Glutamatergic neuron (in vitro differentiated cells): ENCODE data around the gene CEP164. TPM values are rescaled to one million over a fixed set of nuclear protein-coding genes. Genes with fewer than 3 reads are reported as not detected.

ENCODE experiments used
- DNase-seq: peaks from one replicate; pipeline ENCODE4 v3.0.0; 2022
- H3K27ac Mint-ChIP-seq: one replicate; pipeline ENCODE4 v1.8.0; 2020; ENCODE audit warnings: mild to moderate bottlenecking, mixed read lengths, inconsistent platforms; ENCODE audit not compliant: unreplicated experiment
- H3K27me3 Mint-ChIP-seq: one replicate; pipeline ENCODE4 v1.8.0; 2020; ENCODE audit warnings: mild to moderate bottlenecking, moderate library complexity, mixed read lengths, inconsistent platforms; ENCODE audit not compliant: unreplicated experiment
- H3K36me3 Mint-ChIP-seq: one replicate; pipeline ENCODE4 v1.8.0; 2020; ENCODE audit warnings: mild to moderate bottlenecking, mixed read lengths, inconsistent platforms; ENCODE audit not compliant: unreplicated experiment
- H3K4me1 Mint-ChIP-seq: one replicate; pipeline ENCODE4 v1.8.0; 2020; ENCODE audit warnings: mild to moderate bottlenecking, low read depth, mixed read lengths, inconsistent platforms; ENCODE audit not compliant: unreplicated experiment
- H3K4me3 Mint-ChIP-seq: one replicate; pipeline ENCODE4 v1.8.0; 2020; ENCODE audit warnings: mild to moderate bottlenecking, mixed read lengths, inconsistent platforms; ENCODE audit not compliant: unreplicated experiment
- H3K9me3 Mint-ChIP-seq: one replicate; pipeline ENCODE4 v1.8.0; 2020; ENCODE audit warnings: mild to moderate bottlenecking, moderate library complexity, mixed read lengths, inconsistent platforms; ENCODE audit not compliant: unreplicated experiment
- total RNA-seq: library from RNA; stranded (reverse); fragmentation: NEBNext Ultra II Directional; extraction: Animal tissue kit (Norgen Biotek cat#: 25700); gene quantifications from one replicate; pipeline ENCODE4 v1.2.1, GENCODE V29; 2021; ENCODE audit not compliant: unreplicated experiment
- TF ChIP-seq, protein P1 (sequence below): fragments of 200-600 bp; sonication (generic); IDR thresholded peaks from one replicate; pipeline ENCODE4 v1.5.0; 2021; ENCODE audit not compliant: partially characterized antibody, unreplicated experiment

CEP164 gene
- total RNA-seq, 1 donor from 2014 or later, result 27.1 TPM

GRCh38 chr11:117426297-117426685 lies 98.6 kb downstream of the CEP164 start:
- peak; percentile 94 for DNase-seq
- no peak overlapping the region for H3K4me3 Mint-ChIP-seq

GRCh38 chr11:117426941-117427340 lies 99.3 kb downstream of the CEP164 start:
- Mint-ChIP-seq H3K4me3 (peak overlapping the region; percentile 25), H3K4me1 (peaks cover 8% of the 10 kb centered on the region), H3K27ac (no peak overlapping the region), H3K27me3 (no peaks in the 10 kb centered on the region), H3K36me3 (no peaks in the 10 kb centered on the region), H3K9me3 (peaks cover 5% of the 10 kb centered on the region)
- no peak for DNase-seq
- TF ChIP-seq, protein P1, sequence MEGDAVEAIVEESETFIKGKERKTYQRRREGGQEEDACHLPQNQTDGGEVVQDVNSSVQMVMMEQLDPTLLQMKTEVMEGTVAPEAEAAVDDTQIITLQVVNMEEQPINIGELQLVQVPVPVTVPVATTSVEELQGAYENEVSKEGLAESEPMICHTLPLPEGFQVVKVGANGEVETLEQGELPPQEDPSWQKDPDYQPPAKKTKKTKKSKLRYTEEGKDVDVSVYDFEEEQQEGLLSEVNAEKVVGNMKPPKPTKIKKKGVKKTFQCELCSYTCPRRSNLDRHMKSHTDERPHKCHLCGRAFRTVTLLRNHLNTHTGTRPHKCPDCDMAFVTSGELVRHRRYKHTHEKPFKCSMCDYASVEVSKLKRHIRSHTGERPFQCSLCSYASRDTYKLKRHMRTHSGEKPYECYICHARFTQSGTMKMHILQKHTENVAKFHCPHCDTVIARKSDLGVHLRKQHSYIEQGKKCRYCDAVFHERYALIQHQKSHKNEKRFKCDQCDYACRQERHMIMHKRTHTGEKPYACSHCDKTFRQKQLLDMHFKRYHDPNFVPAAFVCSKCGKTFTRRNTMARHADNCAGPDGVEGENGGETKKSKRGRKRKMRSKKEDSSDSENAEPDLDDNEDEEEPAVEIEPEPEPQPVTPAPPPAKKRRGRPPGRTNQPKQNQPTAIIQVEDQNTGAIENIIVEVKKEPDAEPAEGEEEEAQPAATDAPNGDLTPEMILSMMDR, result no peak

More at GRCh38 chr11:117426297-117426685, 98.6 kb downstream of the CEP164 start:
- Mint-ChIP-seq H3K9me3 (peaks cover 5% of the 10 kb centered on the region), H3K27ac (no peak overlapping the region), H3K27me3 (no peaks in the 10 kb centered on the region), H3K36me3 (no peaks in the 10 kb centered on the region), H3K4me1 (peaks cover 8% of the 10 kb centered on the region)
- TF ChIP-seq, protein P1, result peak; percentile 95

GRCh38 chr11:117427356-117427874 lies 99.8 kb downstream of the CEP164 start:
- TF ChIP-seq, protein P1, result no peak
- Mint-ChIP-seq H3K27ac (no peak overlapping the region), H3K4me1 (peaks cover 8% of the 10 kb centered on the region), H3K27me3 (peaks cover 1% of the 10 kb centered on the region), H3K36me3 (no peaks in the 10 kb centered on the region), H3K4me3 (peak overlapping the region; percentile 25), H3K9me3 (peaks cover 5% of the 10 kb centered on the region)
- DNase-seq, result no peak

DNA sequence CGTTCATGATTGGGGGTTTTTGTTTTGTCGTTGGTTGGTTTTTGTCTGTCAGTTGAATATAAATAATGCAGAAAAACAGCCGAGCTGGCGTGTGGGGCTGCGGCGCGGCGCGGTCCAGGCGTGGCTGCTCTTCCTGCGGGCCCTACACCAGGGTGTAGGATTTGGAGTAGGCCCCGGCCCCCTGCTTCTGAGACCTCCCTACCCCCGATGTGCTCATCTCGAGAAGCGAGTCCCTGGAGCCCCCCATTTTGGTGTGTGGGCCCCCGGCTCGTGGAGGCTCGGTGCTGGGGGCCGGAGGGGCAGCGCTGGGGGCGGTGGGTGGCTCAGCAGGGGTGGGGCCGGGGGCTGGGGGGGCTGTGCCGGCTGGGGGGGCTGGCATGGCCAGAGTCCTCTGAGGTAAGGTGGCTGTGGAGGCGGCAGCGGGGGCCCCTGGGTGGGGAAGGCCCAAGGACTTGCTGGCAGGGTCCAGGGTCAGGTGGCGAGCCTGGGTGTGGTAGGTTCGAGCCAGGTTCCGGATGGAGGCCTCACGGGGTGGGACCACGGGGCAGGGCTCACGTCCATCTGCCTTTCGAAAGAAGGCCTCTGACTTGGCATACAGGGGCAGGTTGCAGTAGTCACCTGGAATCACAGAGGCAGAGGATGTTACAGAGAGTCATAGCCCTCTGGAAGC lies 100.7 kb downstream of the CEP164 start:
- no peaks in the 10 kb centered on the region for H3K36me3 Mint-ChIP-seq
- TF ChIP-seq, protein P1, result no peak
- DNase-seq, result no peak
- peaks cover 5% of the 10 kb centered on the region for H3K9me3 Mint-ChIP-seq
- H3K4me1 Mint-ChIP-seq, result peaks cover 8% of the 10 kb centered on the region
- peaks cover 1% of the 10 kb centered on the region for H3K27me3 Mint-ChIP-seq
- H3K27ac Mint-ChIP-seq, result no peak overlapping the region
- H3K4me3 Mint-ChIP-seq, result no peak overlapping the region

GRCh38 chr11:117428856-117429229 lies 101.2 kb downstream of the CEP164 start:
- Mint-ChIP-seq H3K36me3 (no peaks in the 10 kb centered on the region), H3K4me1 (peaks cover 8% of the 10 kb centered on the region), H3K4me3 (no peak overlapping the region), H3K27me3 (peaks cover 1% of the 10 kb centered on the region), H3K27ac (no peak overlapping the region), H3K9me3 (peaks cover 5% of the 10 kb centered on the region)
- TF ChIP-seq, protein P1, result no peak
- no peak for DNase-seq
